A549 (cell line): ENCODE results near the gene NHEJ1.

Experiments
- CEBPB ChIP-seq, 2 experiments: fragments of >200 bp in 1 of 2; sonication (Bioruptor Twin) in 1 of 2; formaldehyde crosslinking in 1 of 2; IDR thresholded peaks; 2 replicates each; pipeline ENCODE4 v1.6.1; 2012 to 2016
- JUNB ChIP-seq: fragments of >200 bp; sonication (Bioruptor Twin); formaldehyde crosslinking; IDR thresholded peaks from 2 replicates; pipeline ENCODE4 v1.6.1; 2016
- POLR2A ChIP-seq: IDR thresholded peaks from 2 replicates; pipeline ENCODE4 v1.6.1; 2012; ENCODE audit warnings: mild to moderate bottlenecking, low read length
- RFX5 ChIP-seq: fragments of 450-650 bp; IDR thresholded peaks from 2 replicates; pipeline ENCODE4 v1.7.1; 2014; ENCODE audit warnings: antibody characterized with exemption, mild to moderate bottlenecking, moderate library complexity
- ZFP36 ChIP-seq: fragments of 450-650 bp; IDR thresholded peaks from 2 replicates; pipeline ENCODE4 v1.6.1; 2014; ENCODE audit warnings: borderline replicate concordance; ENCODE audit not compliant: partially characterized antibody
- TF ChIP-seq, protein P1 (sequence below): fragments of >200 bp; sonication (Bioruptor Twin); formaldehyde crosslinking; IDR thresholded peaks from 3 replicates; pipeline ENCODE4 v1.6.1; 2016
- TF ChIP-seq, protein P2 (sequence below): fragments of >200 bp; sonication (Bioruptor Twin); formaldehyde crosslinking; IDR thresholded peaks from 3 replicates; pipeline ENCODE4 v1.5.1; 2016
- TF ChIP-seq, protein P3 (sequence below): IDR thresholded peaks from 2 replicates; pipeline ENCODE4 v1.6.1; 2012
- TF ChIP-seq, protein P4 (sequence below): fragments of 250-450 bp; sonication (Bioruptor Pico); IDR thresholded peaks from 2 replicates; pipeline ENCODE4 v1.5.0; 2021; ENCODE audit warnings: mild to moderate bottlenecking, moderate library complexity, borderline replicate concordance

DNA sequence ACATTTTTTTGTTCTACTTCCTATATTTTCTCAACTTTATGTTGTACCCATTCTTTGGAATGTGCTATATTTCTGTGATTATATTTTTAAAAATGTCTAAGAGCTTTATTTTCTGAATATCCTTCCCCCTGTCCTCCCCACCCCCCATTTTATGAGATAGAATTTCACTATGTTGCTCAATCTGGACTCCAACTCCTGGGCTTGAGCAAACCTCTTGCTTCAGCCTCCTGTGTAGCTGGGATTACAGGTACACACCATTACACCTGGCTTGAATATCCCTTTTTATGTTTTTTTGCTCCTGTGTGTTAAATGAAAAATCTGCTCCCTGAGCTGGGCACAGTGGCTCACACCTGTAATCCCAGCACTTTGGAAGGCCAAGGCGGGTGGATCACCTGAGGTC, 36.8 kb upstream of the NHEJ1 start:
- TF ChIP-seq, protein P1, sequence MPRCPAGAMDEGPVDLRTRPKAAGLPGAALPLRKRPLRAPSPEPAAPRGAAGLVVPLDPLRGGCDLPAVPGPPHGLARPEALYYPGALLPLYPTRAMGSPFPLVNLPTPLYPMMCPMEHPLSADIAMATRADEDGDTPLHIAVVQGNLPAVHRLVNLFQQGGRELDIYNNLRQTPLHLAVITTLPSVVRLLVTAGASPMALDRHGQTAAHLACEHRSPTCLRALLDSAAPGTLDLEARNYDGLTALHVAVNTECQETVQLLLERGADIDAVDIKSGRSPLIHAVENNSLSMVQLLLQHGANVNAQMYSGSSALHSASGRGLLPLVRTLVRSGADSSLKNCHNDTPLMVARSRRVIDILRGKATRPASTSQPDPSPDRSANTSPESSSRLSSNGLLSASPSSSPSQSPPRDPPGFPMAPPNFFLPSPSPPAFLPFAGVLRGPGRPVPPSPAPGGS: no peak
- TF ChIP-seq, protein P2, sequence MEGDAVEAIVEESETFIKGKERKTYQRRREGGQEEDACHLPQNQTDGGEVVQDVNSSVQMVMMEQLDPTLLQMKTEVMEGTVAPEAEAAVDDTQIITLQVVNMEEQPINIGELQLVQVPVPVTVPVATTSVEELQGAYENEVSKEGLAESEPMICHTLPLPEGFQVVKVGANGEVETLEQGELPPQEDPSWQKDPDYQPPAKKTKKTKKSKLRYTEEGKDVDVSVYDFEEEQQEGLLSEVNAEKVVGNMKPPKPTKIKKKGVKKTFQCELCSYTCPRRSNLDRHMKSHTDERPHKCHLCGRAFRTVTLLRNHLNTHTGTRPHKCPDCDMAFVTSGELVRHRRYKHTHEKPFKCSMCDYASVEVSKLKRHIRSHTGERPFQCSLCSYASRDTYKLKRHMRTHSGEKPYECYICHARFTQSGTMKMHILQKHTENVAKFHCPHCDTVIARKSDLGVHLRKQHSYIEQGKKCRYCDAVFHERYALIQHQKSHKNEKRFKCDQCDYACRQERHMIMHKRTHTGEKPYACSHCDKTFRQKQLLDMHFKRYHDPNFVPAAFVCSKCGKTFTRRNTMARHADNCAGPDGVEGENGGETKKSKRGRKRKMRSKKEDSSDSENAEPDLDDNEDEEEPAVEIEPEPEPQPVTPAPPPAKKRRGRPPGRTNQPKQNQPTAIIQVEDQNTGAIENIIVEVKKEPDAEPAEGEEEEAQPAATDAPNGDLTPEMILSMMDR: no peak
- no peak for TF ChIP-seq ZFP36
- TF ChIP-seq, protein P3, sequence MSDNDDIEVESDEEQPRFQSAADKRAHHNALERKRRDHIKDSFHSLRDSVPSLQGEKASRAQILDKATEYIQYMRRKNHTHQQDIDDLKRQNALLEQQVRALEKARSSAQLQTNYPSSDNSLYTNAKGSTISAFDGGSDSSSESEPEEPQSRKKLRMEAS: no peak
- no peak for TF ChIP-seq RFX5
- no peak for TF ChIP-seq CEBPB (IDR thresholded peaks at IDR 0.05)
- no peak for TF ChIP-seq JUNB
- TF ChIP-seq, protein P4, sequence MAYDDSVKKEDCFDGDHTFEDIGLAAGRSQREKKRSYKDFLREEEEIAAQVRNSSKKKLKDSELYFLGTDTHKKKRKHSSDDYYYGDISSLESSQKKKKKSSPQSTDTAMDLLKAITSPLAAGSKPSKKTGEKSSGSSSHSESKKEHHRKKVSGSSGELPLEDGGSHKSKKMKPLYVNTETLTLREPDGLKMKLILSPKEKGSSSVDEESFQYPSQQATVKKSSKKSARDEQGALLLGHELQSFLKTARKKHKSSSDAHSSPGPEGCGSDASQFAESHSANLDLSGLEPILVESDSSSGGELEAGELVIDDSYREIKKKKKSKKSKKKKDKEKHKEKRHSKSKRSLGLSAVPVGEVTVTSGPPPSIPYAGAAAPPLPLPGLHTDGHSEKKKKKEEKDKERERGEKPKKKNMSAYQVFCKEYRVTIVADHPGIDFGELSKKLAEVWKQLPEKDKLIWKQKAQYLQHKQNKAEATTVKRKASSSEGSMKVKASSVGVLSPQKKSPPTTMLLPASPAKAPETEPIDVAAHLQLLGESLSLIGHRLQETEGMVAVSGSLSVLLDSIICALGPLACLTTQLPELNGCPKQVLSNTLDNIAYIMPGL (CRISPR knock-in tag): no peak
- no peak for TF ChIP-seq POLR2A
